Neural progenitor cell (in vitro differentiated cells): ENCODE measurements around the gene GMIP.

ENCODE experiments used
- EZH2 ChIP-seq: fragments of 200-600 bp; sonication (generic); IDR thresholded peaks from 2 replicates; pipeline ENCODE4 v1.6.1; 2017; ENCODE audit warnings: antibody characterized with exemption, mild to moderate bottlenecking, moderate library complexity
- EZH2phosphoT487 ChIP-seq: fragments of 200-600 bp; sonication (generic); IDR thresholded peaks from 2 replicates; pipeline ENCODE4 v1.6.1; 2017; ENCODE audit warnings: antibody characterized with exemption
- TF ChIP-seq, protein P1 (sequence below): fragments of 200-600 bp; sonication (generic); IDR thresholded peaks from 2 replicates; pipeline ENCODE4 v1.5.1; 2017; ENCODE audit warnings: antibody characterized with exemption, mild to moderate bottlenecking

DNA sequence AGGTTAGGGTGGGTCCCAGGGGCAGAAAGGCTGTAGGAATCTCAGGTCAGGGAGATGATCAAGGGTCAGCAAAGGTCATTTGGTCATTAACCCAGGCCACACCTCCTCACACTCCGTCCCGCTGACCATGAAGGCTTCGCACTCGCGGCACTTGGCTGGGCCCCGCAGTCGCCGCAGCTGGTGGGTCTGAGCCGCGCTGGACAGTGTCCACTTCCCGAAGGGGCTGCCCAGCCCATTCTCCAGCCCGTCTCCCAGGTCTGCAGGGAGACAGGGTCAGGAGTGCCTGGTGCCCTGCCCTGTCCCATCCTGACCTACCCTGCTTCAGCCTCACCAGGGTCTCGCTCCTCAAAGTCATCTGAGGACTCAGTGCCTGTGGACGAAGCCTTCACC is 8.1 kb downstream of the GMIP start:
- TF ChIP-seq, protein P1, sequence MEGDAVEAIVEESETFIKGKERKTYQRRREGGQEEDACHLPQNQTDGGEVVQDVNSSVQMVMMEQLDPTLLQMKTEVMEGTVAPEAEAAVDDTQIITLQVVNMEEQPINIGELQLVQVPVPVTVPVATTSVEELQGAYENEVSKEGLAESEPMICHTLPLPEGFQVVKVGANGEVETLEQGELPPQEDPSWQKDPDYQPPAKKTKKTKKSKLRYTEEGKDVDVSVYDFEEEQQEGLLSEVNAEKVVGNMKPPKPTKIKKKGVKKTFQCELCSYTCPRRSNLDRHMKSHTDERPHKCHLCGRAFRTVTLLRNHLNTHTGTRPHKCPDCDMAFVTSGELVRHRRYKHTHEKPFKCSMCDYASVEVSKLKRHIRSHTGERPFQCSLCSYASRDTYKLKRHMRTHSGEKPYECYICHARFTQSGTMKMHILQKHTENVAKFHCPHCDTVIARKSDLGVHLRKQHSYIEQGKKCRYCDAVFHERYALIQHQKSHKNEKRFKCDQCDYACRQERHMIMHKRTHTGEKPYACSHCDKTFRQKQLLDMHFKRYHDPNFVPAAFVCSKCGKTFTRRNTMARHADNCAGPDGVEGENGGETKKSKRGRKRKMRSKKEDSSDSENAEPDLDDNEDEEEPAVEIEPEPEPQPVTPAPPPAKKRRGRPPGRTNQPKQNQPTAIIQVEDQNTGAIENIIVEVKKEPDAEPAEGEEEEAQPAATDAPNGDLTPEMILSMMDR, result no peak
- TF ChIP-seq EZH2 (no peak), EZH2phosphoT487 (no peak)
